ENCODE results near the gene INPP5K.
"Not testable (repeated sequence)": the region's sequence is repeated elsewhere in the genome, so short reads cannot be mapped to it uniquely, and the experiment has no call there.

Gene INPP5K

GRCh38 chr17:1516388-1517161 lies at the start of gene INPP5K:
INPP5K (minus strand) TSS chr17:1516612; CDS start chr17:1516499, 113 bp downstream.
- peak; percentile 99 for DNase-seq

DNA sequence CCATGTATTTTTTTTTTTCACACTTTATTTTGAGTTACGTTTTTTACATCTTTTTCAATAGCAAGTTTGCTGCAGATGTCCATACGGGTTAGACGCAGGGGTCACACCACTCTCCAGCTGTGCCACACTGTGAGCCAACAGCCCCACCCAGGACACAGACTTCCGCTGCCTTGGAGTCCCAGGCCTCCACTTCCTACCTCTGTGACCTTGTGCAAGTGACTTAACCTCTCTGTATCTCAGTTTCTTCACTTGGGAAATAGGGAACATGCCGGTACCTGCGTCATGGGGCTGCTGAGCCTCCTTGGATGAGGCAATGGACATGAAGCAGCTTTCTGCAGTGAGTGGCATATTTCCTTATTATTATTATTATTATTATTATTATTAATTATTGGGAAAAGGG lies 49.5 kb upstream of the INPP5K start:
- DNase-seq = no peak

GRCh38 chr17:1563786-1564613 lies 47.6 kb upstream of the INPP5K start:
- DNase-seq = peak; percentile 94

DNA sequence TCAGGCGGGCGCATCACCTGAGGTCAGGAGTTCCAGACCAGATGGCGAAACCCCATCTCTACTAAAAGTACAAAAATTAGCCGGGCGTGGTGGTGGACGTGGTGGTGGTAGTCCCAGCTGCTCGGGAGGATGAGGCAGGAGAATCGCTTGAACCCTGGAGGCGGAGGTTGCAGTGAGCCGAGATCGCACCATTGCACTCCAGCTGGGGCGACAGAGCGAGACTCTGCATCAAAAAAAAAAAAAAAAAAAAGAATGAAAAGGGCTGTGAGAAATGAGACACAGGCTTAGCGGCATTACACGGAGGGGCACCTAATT lies 47.0 kb upstream of the INPP5K start:
- DNase-seq = not testable (repeated sequence)

GRCh38 chr17:1562176-1562643 lies 45.8 kb upstream of the INPP5K start:
- no peak for DNase-seq

- peak; percentile 63 for DNase-seq
Measured at GRCh38 chr17:1561420-1562175, 45.2 kb upstream of the INPP5K start.

DNA sequence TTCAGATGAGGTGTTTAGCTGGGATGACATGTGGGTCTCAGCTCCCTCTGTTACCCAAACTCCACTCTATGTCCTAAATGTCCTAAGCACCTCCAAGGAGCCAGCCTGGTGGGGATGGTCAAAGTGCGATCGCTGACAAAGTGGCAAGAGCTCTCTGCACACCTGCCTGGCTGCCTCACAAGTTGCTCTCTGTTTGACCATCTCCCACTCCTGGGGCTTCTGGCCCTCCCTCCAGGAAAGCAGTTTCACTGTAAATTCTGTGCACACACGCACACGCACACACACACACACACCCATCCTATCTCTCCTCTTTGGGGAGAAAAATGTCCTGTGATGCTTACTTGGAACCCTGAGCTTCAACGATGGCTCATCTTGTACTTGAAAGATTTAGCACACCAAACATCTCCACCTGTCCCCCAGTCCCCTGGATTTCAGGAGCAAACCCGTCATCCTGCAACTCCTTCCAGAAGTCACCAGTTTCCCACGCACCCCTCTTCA lies 44.5 kb upstream of the INPP5K start:
- DNase-seq = no peak

GRCh38 chr17:1560101-1560857 lies 43.9 kb upstream of the INPP5K start:
- DNase-seq = no peak

GRCh38 chr17:1559047-1560043 lies 42.9 kb upstream of the INPP5K start:
- no peak for DNase-seq

GRCh38 chr17:1558401-1558800 lies 42.0 kb upstream of the INPP5K start:
- no peak for DNase-seq

DNA sequence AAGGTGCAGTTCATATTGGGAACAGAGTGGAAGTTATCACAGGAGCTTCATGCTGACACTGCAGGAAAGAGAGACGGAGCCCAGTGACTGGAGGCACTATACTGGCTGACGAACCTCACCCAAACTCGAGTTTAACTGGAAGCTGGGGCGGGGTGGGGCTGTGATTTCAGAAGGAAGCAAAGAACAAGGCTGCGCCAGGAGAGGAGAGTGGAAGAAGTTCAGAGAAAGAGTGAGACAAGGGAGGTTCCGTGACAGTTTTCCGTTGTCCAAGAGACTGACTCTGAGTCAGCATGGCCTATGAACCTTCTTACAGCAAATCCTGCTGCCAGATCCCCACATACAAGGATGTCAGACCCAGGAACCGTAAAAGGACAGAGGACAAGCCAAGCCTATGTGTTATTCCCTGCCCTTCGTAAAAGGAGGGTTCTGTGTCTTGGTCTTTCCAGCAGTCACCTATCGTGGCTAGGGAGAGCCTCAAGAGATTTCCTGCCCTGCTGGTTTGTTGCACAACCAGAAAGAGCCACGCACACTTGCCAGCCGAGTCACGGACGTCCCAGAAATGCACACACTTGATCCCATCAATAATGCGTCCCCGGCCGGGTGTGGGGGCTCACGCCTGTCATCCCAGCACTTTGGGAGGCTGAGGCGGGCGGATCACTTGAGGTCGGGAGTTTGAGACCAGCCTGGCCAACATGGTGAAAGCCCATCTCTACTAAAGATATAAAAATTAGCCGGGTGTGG lies 41.1 kb upstream of the INPP5K start:
- DNase-seq = no peak

DNA sequence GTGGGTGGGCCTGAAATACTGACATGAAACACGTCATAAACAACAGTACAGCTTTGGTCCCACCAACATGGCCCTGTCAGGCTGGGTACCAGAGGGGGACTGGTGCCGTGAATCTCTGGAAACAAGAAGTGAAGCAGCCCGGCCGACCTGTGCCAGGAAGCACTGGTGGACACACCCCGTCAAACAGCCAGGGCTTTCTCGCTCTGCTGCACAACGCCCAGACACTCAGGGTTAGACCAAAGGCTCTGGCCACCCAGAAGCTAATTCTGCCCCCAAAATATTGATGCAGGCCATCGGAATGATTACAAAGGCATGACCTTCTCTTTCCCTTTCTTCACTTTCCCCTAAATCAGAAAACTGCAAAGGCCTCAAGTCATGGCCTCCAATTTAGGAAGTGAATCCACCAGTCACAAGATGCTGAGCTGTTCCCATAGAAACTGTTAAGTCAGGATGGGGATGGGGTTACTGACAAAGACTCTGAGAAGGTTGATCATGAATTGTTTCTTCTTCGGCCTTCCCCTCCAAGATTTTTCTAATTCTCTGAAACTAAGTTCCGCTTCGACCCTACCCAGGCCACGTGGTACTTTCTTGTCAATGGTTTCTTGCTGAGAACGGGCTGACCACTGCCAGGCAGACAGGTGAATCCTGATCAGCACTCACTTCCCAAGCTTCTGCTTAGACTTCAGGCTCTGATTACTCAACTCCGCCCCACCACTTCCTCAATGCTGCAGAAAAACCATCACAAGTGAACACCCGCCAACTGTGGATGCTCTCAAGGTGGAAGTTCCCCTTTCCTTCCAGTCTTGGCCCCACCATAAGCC lies 39.4 kb upstream of the INPP5K start:
- peak; percentile 83 for DNase-seq

GRCh38 chr17:1554751-1555540 lies 38.5 kb upstream of the INPP5K start:
- no peak for DNase-seq

GRCh38 chr17:1553354-1554266 lies 37.2 kb upstream of the INPP5K start:
- no peak for DNase-seq

DNA sequence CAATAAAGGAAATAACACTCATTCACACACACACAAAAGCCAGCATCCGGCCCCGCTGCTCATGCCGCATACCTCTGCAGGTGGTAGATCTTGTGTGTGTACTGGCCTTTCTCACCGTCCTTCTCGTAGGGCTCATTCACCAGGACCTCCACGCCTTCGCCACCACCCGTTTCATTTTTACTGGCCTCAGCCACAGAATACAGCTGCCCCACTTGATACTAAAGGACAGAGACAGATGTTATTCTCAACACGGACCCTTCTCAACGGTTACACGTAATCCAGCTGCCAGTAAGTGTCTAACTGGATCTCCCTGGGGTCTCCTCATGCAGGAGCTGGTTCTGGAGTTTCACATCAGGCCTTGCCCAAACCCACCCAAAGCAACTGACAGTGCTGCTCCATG lies 36.5 kb upstream of the INPP5K start:
- no peak for DNase-seq

DNA sequence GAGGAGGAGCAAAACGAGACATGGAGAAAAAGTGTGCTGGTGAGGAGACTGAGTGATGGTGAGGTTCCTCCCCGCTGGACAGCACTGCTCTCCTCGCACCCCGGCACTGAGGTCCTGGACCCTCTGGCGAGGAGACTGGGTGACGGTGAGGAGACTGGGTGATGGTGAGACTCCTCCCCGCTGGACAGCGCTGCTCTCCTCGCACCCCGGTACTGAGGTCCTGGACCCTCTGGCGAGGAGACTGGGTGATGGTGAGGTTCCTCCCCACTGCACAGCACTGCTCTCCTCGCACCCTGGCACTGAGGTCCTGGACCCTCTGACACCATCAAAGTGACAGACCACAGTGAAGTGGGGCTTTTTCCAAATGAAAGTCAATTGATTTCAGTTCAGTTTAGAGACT lies 35.3 kb upstream of the INPP5K start:
- DNase-seq = no peak

GRCh38 chr17:1548032-1548431 lies 31.6 kb upstream of the INPP5K start:
- no peak for DNase-seq
